Retinal pigment epithelial cell (primary cell): ENCODE measurements around the gene DACH1.
"Not testable (repeated sequence)": the region's sequence is repeated elsewhere in the genome, so short reads cannot be mapped to it uniquely, and the experiment has no call there.

Source experiments
- DNase-seq: peaks from one replicate; pipeline ENCODE4 v3.0.0-alpha.2; 2010; ENCODE audit warnings: low read depth
- H3K4me3 ChIP-seq: 2 replicates; pipeline ENCODE4 v1.5.1; 2011; ENCODE audit warnings: mild to moderate bottlenecking, low read length, control low read depth, moderate library complexity
- TF ChIP-seq, protein P1 (sequence below): conservative IDR thresholded peaks from 2 replicates; pipeline ENCODE4 v1.5.1; 2011; ENCODE audit warnings: low read depth, low read length, control low read depth, inconsistent platforms

Gene DACH1

DNA sequence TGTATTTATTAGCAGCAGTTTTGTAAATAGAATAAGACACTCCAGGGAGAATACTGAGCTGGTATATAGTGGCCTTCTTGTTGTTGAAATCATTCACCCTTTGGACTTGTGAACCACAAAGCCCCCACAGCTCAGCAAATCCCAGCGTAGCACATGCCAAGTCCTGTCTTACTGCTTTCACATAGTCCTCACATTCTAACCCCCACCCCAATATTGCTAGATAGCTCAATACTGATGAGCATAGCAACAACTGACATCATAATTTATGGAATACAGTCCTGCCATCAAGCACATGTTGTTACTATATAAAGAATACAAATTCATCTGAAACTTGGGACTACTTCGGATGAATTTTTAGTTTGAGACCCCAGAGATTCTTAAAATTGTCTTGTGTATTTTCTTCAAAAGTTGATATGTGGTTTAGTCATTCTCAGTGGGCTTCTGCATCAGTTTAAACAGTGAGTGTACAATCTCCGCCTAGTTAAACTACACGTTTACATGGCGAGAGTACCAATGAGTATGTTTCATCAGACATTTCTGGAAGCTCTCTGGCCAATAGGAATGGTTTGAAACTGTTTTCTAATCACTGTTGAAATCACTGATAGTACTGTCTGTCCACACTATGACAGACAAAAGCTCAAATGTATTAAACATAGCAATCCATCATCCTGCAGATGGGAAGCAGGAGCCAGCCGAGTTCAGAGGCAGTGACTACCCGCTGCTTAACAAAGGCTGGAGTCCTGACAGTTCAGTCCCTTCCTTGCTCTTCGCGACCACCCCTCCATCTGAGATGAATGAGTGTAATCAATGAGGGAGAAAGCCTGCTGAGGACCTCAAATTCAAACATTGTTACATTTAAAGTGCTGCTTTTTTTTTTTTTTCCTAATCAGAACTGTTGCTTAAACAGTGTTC, 15.2 kb downstream of the DACH1 start:
- TF ChIP-seq, protein P1, sequence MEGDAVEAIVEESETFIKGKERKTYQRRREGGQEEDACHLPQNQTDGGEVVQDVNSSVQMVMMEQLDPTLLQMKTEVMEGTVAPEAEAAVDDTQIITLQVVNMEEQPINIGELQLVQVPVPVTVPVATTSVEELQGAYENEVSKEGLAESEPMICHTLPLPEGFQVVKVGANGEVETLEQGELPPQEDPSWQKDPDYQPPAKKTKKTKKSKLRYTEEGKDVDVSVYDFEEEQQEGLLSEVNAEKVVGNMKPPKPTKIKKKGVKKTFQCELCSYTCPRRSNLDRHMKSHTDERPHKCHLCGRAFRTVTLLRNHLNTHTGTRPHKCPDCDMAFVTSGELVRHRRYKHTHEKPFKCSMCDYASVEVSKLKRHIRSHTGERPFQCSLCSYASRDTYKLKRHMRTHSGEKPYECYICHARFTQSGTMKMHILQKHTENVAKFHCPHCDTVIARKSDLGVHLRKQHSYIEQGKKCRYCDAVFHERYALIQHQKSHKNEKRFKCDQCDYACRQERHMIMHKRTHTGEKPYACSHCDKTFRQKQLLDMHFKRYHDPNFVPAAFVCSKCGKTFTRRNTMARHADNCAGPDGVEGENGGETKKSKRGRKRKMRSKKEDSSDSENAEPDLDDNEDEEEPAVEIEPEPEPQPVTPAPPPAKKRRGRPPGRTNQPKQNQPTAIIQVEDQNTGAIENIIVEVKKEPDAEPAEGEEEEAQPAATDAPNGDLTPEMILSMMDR, result no peak
- no peak for DNase-seq
- H3K4me3 ChIP-seq, result no peak overlapping the region

DNA sequence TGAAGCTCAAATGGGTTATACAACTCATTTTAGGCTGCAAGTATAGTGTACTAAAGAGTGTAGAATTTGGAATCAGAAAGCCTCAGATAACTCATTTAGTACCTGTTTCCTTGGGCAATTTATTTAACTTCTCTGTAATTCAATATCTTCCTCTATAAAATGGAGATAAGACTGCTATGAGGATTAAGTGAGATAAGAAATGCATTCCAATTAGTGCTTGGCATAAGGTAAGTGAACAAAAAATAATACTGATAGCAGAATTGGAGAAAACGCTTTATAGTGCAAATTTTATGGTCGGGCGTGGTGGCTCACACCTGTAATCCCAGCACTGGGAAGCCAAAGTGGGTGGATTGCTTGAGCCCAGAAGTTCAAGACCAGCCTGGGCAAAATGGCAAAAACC, 25.0 kb downstream of the DACH1 start:
- TF ChIP-seq, protein P1, result no peak
- H3K4me3 ChIP-seq, result no peak overlapping the region
- no peak for DNase-seq

DNA sequence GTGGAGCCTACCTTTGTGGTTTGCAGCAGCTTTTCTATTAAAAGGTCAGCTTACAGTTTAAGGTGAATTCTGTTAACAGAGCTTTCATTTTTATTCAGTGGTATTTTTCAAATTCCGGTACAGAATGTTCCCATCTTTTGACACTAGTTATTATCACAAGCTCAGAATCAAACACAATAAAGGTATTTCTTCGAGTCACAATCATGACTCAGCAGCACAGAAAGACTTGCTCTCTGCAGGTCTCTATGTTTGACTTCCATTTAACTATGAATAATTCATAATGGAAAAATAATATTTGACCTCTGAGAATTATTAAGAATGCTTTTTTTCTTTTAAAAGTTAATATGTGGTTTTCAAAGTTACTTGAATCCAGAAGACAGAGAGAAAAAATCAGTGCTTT, 28.2 kb downstream of the DACH1 start:
- no peak overlapping the region for H3K4me3 ChIP-seq
- DNase-seq, result no peak
- TF ChIP-seq, protein P1, result no peak

DNA sequence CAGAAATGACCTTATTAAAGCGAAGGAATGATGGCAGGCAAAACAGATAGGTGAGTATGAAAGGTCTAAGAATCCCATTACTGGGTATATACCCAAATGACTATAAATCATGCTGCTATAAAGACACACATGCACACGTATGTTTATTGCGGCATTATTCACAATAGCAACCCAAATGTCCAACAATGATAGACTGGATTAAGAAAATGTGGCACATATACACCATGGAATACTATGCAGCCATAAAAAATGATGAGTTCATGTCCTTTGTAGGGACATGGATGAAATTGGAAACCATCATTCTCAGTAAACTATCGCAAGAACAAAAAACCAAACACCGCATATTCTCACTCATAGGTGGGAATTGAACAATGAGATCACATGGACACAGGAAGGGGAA, 29.4 kb downstream of the DACH1 start:
- H3K4me3 ChIP-seq, DNase-seq: not testable (repeated sequence)

DNA sequence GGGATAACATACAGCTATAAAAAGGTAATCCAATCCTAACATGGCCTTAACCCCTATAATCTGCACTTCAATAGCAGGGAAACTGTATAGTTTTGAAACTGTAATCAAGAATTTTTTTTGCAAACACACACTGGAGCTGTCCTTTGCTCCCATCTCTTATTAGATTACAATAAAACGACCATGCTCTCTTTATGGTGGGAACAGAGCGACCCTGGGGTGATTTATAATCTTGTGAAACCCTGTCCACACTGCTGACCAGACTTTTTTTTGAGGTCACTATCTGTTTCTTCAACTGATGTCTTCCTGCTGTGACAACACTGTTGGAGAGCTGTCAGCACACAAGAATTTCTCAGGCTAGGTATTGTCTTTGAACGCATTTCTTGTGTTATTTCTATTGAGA, 35.3 kb downstream of the DACH1 start:
- no peak for DNase-seq
- H3K4me3 ChIP-seq, result no peak overlapping the region
- TF ChIP-seq, protein P1, result no peak

DNA sequence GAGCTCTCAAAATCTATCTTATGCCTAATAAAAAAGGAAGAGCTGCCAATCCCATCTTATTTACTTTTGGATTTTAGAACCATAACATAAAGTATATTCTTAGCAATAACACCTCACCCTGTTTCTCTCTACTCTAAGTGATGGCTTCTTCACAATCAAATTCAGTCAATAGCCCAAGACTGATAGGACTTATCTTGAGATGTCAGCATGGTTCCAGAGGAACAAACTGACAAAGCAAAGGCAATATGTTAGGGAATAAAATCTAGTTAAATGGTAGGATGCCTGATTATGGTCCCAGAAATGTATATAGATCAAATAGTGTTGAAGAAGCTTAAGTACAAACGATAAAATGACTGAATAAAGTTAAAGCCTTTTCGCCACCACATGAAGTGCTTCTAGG, 36.3 kb downstream of the DACH1 start:
- H3K4me3 ChIP-seq, result no peak overlapping the region
- DNase-seq, result no peak
- TF ChIP-seq, protein P1, result no peak

DNA sequence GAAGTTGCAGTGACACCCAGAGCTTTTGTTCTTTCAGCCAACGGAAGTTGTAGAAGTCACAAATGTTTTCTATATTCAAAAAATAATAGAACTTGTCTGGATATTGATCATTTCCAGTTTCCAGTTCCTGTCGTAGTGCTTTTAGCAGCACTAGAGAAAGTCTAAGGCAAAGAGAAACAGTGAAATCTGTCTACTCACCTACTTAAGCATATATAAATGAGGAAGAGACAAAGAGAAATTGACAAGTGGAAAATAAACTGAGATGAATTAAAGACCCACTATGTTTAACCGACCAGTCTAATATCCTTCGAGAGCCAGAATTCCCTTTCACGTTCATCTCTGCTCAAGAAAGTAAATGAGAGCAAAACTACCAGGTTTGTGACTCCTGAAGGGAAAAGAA, 36.7 kb downstream of the DACH1 start:
- TF ChIP-seq, protein P1, result no peak
- H3K4me3 ChIP-seq, result no peak overlapping the region
- no peak for DNase-seq
